Activated CD8-positive, alpha-beta T cell treated with anti-CD3 and anti-CD28 coated beads for 36 hours (primary cell): ENCODE measurements around the gene MTMR8. TPM values are rescaled to one million over a fixed set of nuclear protein-coding genes. Genes with fewer than 3 reads are reported as not detected.

ENCODE experiments used
- ATAC-seq: fragments of 200-7000 bp; cut with Tn5 transposase; one replicate; pipeline ENCODE4 v1.10.0; 2021; ENCODE audit warnings: mild to moderate bottlenecking, moderate library complexity
- CTCF ChIA-PET: fragments of 350-600 bp; sonication (Branson Sonifier 250); formaldehyde crosslinking; loops from one replicate; lab custom pipeline; 2021; ENCODE audit warnings: antibody characterized with exemption; lab: Charles Lee
- POLR2A ChIA-PET: fragments of 350-600 bp; sonication (Branson Sonifier 250); formaldehyde crosslinking; loops from one replicate; lab custom pipeline; 2021; ENCODE audit warnings: antibody characterized with exemption; lab: Charles Lee
- DNase-seq: peaks from one replicate; pipeline ENCODE4 v3.0.0-alpha.2; 2020
- H3K27ac Mint-ChIP-seq: one replicate; pipeline ENCODE4 v1.8.0; 2021; ENCODE audit warnings: mild to moderate bottlenecking, mixed read lengths
- H3K27me3 Mint-ChIP-seq: one replicate; pipeline ENCODE4 v1.8.0; 2021; ENCODE audit warnings: mixed read lengths
- H3K36me3 Mint-ChIP-seq: one replicate; pipeline ENCODE4 v1.8.0; 2021; ENCODE audit warnings: low read depth, mixed read lengths
- H3K4me1 Mint-ChIP-seq: one replicate; pipeline ENCODE4 v1.8.0; 2021; ENCODE audit warnings: low read depth, mixed read lengths
- H3K4me3 Mint-ChIP-seq: one replicate; pipeline ENCODE4 v1.8.0; 2021; ENCODE audit warnings: mild to moderate bottlenecking, moderate library complexity, mixed read lengths
- H3K9me3 Mint-ChIP-seq: one replicate; pipeline ENCODE4 v1.8.0; 2021; ENCODE audit warnings: mixed read lengths
- intact Hi-C: fragments of 100-400 bp; cut with micrococcal nuclease; formaldehyde crosslinking; loops from one replicate; pipeline ENCODE4 v1.10.0; 2022
- total RNA-seq, 2 experiments: library from RNA; stranded (reverse); gene quantifications; one replicate each; pipeline ENCODE4 v1.2.3, GENCODE V29; 2021
- TF ChIP-seq, protein P1 (sequence below): fragments of 200-600 bp; IDR thresholded peaks from one replicate; pipeline ENCODE4 v1.8.0; 2022; ENCODE audit warnings: antibody characterized with exemption, mild to moderate bottlenecking

Gene MTMR8
- total RNA-seq, 2 experiments from 2014 or later: 4.7 to 4.8 TPM

GRCh38 chrX:64352081-64352480, 43.2 kb downstream of the MTMR8 start:
- H3K36me3 Mint-ChIP-seq: peaks cover 33% of the 10 kb centered on the region
- H3K4me1 Mint-ChIP-seq: no peaks in the 10 kb centered on the region
- TF ChIP-seq, protein P1, sequence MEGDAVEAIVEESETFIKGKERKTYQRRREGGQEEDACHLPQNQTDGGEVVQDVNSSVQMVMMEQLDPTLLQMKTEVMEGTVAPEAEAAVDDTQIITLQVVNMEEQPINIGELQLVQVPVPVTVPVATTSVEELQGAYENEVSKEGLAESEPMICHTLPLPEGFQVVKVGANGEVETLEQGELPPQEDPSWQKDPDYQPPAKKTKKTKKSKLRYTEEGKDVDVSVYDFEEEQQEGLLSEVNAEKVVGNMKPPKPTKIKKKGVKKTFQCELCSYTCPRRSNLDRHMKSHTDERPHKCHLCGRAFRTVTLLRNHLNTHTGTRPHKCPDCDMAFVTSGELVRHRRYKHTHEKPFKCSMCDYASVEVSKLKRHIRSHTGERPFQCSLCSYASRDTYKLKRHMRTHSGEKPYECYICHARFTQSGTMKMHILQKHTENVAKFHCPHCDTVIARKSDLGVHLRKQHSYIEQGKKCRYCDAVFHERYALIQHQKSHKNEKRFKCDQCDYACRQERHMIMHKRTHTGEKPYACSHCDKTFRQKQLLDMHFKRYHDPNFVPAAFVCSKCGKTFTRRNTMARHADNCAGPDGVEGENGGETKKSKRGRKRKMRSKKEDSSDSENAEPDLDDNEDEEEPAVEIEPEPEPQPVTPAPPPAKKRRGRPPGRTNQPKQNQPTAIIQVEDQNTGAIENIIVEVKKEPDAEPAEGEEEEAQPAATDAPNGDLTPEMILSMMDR: no peak
- no peak overlapping the region for H3K4me3 Mint-ChIP-seq
- CTCF ChIA-PET: no interaction called here
- no peak for DNase-seq
- H3K27ac Mint-ChIP-seq: no peak overlapping the region
- intact Hi-C loops: no loop called here
- no peak for ATAC-seq
- peaks cover under 1% of the 10 kb centered on the region for H3K9me3 Mint-ChIP-seq
- POLR2A ChIA-PET: no interaction called here
- no peaks in the 10 kb centered on the region for H3K27me3 Mint-ChIP-seq

DNA sequence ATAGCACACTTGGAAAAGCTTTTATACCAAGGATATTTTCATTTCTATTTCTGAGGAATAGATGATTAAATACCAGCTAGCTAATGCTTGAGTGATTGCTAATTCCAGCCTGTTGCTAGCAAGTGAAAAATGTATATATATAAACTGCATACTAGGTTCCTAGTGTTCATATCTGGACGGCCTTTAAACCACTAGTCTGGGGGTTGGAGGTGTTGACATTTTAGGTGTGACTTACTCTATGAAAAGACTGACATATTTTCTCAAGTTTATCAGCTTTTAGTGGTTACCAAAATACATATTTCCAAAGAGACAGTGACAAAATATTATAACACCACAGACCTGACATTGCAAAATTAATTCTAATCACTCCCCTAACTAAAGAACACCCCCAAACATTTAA, 44.7 kb downstream of the MTMR8 start:
- no peak overlapping the region for H3K4me3 Mint-ChIP-seq
- ChIA-PET POLR2A (no interaction called here), CTCF (no interaction called here)
- TF ChIP-seq, protein P1: no peak
- intact Hi-C loops: no loop called here
- ATAC-seq (no peak), DNase-seq (no peak)
- H3K27ac Mint-ChIP-seq: no peak overlapping the region
- H3K4me1 Mint-ChIP-seq: no peaks in the 10 kb centered on the region
- no peaks in the 10 kb centered on the region for H3K9me3 Mint-ChIP-seq
- H3K27me3 Mint-ChIP-seq: no peaks in the 10 kb centered on the region
- H3K36me3 Mint-ChIP-seq: peaks cover 31% of the 10 kb centered on the region

GRCh38 chrX:64350047-64350446, 45.2 kb downstream of the MTMR8 start:
- Mint-ChIP-seq H3K9me3 (no peaks in the 10 kb centered on the region), H3K27ac (no peak overlapping the region), H3K4me3 (no peak overlapping the region), H3K36me3 (peaks cover 26% of the 10 kb centered on the region), H3K4me1 (no peaks in the 10 kb centered on the region), H3K27me3 (no peaks in the 10 kb centered on the region)
- POLR2A ChIA-PET: no interaction called here
- CTCF ChIA-PET: no interaction called here
- TF ChIP-seq, protein P1: no peak
- no peak for ATAC-seq
- intact Hi-C loops: no loop called here
- no peak for DNase-seq

GRCh38 chrX:64342811-64343210, 52.4 kb downstream of the MTMR8 start:
- no peaks in the 10 kb centered on the region for H3K9me3 Mint-ChIP-seq
- TF ChIP-seq, protein P1: no peak
- no peak overlapping the region for H3K4me3 Mint-ChIP-seq
- CTCF ChIA-PET: no interaction called here
- DNase-seq (no peak), ATAC-seq (no peak)
- no peaks in the 10 kb centered on the region for H3K4me1 Mint-ChIP-seq
- peaks cover 3% of the 10 kb centered on the region for H3K36me3 Mint-ChIP-seq
- intact Hi-C loops: no loop called here
- no peaks in the 10 kb centered on the region for H3K27me3 Mint-ChIP-seq
- no peak overlapping the region for H3K27ac Mint-ChIP-seq
- POLR2A ChIA-PET: no interaction called here

DNA sequence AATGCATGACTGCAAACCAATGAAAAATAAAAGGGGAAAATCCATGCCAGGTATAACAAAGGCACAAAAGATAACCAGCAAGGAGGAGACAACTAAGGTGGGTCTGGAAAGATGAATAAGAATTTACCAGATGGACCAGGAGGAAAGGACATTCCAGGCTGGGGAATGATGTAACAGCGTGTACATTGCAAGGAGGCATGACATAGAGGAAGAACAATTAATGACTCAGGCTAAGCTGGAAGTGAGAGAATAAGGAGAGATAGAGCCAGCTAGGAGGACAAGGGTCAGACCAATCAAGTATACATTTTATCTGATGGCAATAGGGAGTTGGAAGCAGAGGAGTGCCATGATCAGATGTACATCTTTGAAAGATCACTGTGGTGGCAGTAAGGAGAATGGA, 57.0 kb downstream of the MTMR8 start:
- CTCF ChIA-PET: no interaction called here

More for the DNA sequence above, 57.0 kb downstream of the MTMR8 start:
- POLR2A ChIA-PET: no interaction called here
- Mint-ChIP-seq H3K4me1 (no peaks in the 10 kb centered on the region), H3K9me3 (no peaks in the 10 kb centered on the region), H3K36me3 (peaks cover 2% of the 10 kb centered on the region), H3K27ac (no peak overlapping the region), H3K4me3 (no peak overlapping the region), H3K27me3 (no peaks in the 10 kb centered on the region)
- ATAC-seq (no peak), DNase-seq (no peak)
- intact Hi-C loops: no loop called here
- TF ChIP-seq, protein P1: no peak
